Liver (tissue), 9 donors: ENCODE data around the gene NDOR1. TPM values are rescaled to one million over a fixed set of nuclear protein-coding genes. Genes with fewer than 3 reads are reported as not detected.

Experiments used
- DNase-seq: peaks from one replicate; pipeline ENCODE4 v3.0.0-alpha.2; 2017; ENCODE audit warnings: low spot score
- H3K27ac ChIP-seq, 2 donors: one replicate each; pipeline ENCODE4 v1.7.0; 2013; ENCODE audit warnings: inconsistent platforms in 2 of 2, low read length in 2 of 2, control low read depth in 1 of 2, low read depth in 1 of 2, mild to moderate bottlenecking in 1 of 2
- H3K27me3 ChIP-seq, 4 donors: one replicate each; pipeline versions ENCODE4 v1.6.1 to v1.7.0; 2013; ENCODE audit warnings: low read length in 3 of 4, inconsistent platforms in 1 of 4, mild to moderate bottlenecking in 1 of 4, moderate library complexity in 1 of 4; ENCODE audit not compliant: control insufficient read depth in 4 of 4, insufficient read depth in 4 of 4
- H3K36me3 ChIP-seq, 4 donors: one replicate each; pipeline versions ENCODE4 v1.6.1 to v1.7.0; 2013; ENCODE audit warnings: low read length in 3 of 4, mild to moderate bottlenecking in 3 of 4, low read depth in 1 of 4, moderate library complexity in 1 of 4; ENCODE audit not compliant: control insufficient read depth in 4 of 4, insufficient read depth in 3 of 4
- H3K4me1 ChIP-seq, 4 donors: one replicate each; pipeline versions ENCODE4 v1.6.1 to v1.7.0; 2013; ENCODE audit warnings: low read length in 3 of 4, mild to moderate bottlenecking in 3 of 4, moderate library complexity in 1 of 4; ENCODE audit not compliant: control insufficient read depth in 4 of 4, insufficient read depth in 4 of 4
- H3K4me3 ChIP-seq, 3 donors: one replicate each; pipeline versions ENCODE4 v1.6.1 to v1.7.0; 2013; ENCODE audit warnings: low read length in 3 of 3, control low read depth in 1 of 3, low read depth in 1 of 3, mild to moderate bottlenecking in 1 of 3
- H3K9ac ChIP-seq, 2 donors: one replicate each; pipeline ENCODE4 v1.7.0; 2013; ENCODE audit warnings: low read length in 2 of 2, mild to moderate bottlenecking in 2 of 2, moderate library complexity in 2 of 2, control low read depth in 1 of 2, low read depth in 1 of 2
- H3K9me3 ChIP-seq, 4 donors: one replicate each; pipeline versions ENCODE4 v1.6.1 to v1.7.0; 2013; ENCODE audit warnings: low read length in 3 of 4; ENCODE audit not compliant: control insufficient read depth in 4 of 4
- ATF3 ChIP-seq: IDR thresholded peaks from 2 replicates; pipeline ENCODE4 v1.6.1; 2016; ENCODE audit warnings: antibody characterized with exemption
- EGR1 ChIP-seq, 2 donors: IDR thresholded peaks; 2 replicates each; pipeline ENCODE4 v1.6.1; 2016 to 2018; ENCODE audit warnings: antibody characterized with exemption in 2 of 2, low read depth in 2 of 2
- FOXA1 ChIP-seq: IDR thresholded peaks from 2 replicates; pipeline ENCODE4 v1.6.1; 2016; ENCODE audit warnings: antibody characterized with exemption
- FOXA2 ChIP-seq: IDR thresholded peaks from 2 replicates; pipeline ENCODE4 v1.6.1; 2016; ENCODE audit warnings: antibody characterized with exemption
- GABPA ChIP-seq, 2 donors: IDR thresholded peaks in 1 of 2; conservative IDR thresholded peaks in 1 of 2; 2 replicates each; pipeline ENCODE4 v1.6.1; 2016; ENCODE audit warnings: antibody characterized with exemption in 2 of 2, mild to moderate bottlenecking in 1 of 2, moderate library complexity in 1 of 2
- HNF4G ChIP-seq: IDR thresholded peaks from 2 replicates; pipeline ENCODE4 v1.6.1; 2016; ENCODE audit warnings: antibody characterized with exemption
- JUND ChIP-seq, 2 donors: IDR thresholded peaks; 2 replicates each; pipeline ENCODE4 v1.6.1; 2016; ENCODE audit warnings: antibody characterized with exemption in 2 of 2
- NR2F2 ChIP-seq: IDR thresholded peaks from 2 replicates; pipeline ENCODE4 v1.6.1; 2016; ENCODE audit warnings: antibody characterized with exemption
- RAD21 ChIP-seq, 2 donors: IDR thresholded peaks; 2 replicates each; pipeline ENCODE4 v1.6.1; 2016; ENCODE audit warnings: antibody characterized with exemption in 2 of 2, mild to moderate bottlenecking in 2 of 2
- RXRA ChIP-seq, 2 donors: IDR thresholded peaks; 2 replicates each; pipeline ENCODE4 v1.6.1; 2017 to 2018; ENCODE audit warnings: antibody characterized with exemption in 2 of 2, mild to moderate bottlenecking in 1 of 2
- TAF1 ChIP-seq: conservative IDR thresholded peaks from 2 replicates; pipeline ENCODE4 v1.6.1; 2016; ENCODE audit warnings: antibody characterized with exemption, mild to moderate bottlenecking
- YY1 ChIP-seq: IDR thresholded peaks from 2 replicates; pipeline ENCODE4 v1.6.1; 2016; ENCODE audit warnings: antibody characterized with exemption, mild to moderate bottlenecking
- ZBTB33 ChIP-seq: IDR thresholded peaks from 2 replicates; pipeline ENCODE4 v1.6.1; 2016; ENCODE audit warnings: antibody characterized with exemption
- WGBS: extraction: QIAGEN DNeasy Blood & Tissue Kit; methylation state at CpG from one replicate; pipeline ENCODE4 v1.1.7; 2013; 5-methylcytosine and 5-hydroxymethylcytosine counted together
- polyA plus RNA-seq, 2 donors: library from polyadenylated mRNA; stranded (reverse) in 1 of 2; unstranded in 1 of 2; fragments of 200-250 nt in 1 of 2; fragments of >200 nt in 1 of 2; fragmentation: Nextera tagmentation in 1 of 2; extraction: Ambion mirVana in 1 of 2; gene quantifications; one replicate each; pipeline versions ENCODE4 v1.2.1 to v1.2.3, GENCODE V29; 2013 to 2015
- total RNA-seq, 2 donors: library from RNA; depleted of rRNA; stranded (reverse); fragments of >200 nt; gene quantifications; one replicate each; pipeline ENCODE4 v1.2.3, GENCODE V29; 2014
- TF ChIP-seq, protein P1 (sequence below): IDR thresholded peaks from 2 replicates; pipeline ENCODE4 v1.6.1; 2016; ENCODE audit warnings: antibody characterized with exemption, mild to moderate bottlenecking
- TF ChIP-seq, protein P2 (sequence below): IDR thresholded peaks from 2 replicates; pipeline ENCODE4 v1.6.1; 2016; ENCODE audit warnings: antibody characterized with exemption
- TF ChIP-seq, protein P3 (sequence below): fragments of 150-350 bp; IDR thresholded peaks from 2 replicates; pipeline ENCODE4 v1.5.1; 2017; ENCODE audit warnings: improper control_type of control experiment, low read depth, low read length; ENCODE audit not compliant: missing input control
- donor health status: healthy.
- donor health status: healthy.
- donor health status: healthy.
- donor health status: healthy.
- donor health status: healthy.

Gene NDOR1
- total and polyA plus RNA-seq, 4 donors: 2.5 to 4.7 (median 3.2) TPM

DNA sequence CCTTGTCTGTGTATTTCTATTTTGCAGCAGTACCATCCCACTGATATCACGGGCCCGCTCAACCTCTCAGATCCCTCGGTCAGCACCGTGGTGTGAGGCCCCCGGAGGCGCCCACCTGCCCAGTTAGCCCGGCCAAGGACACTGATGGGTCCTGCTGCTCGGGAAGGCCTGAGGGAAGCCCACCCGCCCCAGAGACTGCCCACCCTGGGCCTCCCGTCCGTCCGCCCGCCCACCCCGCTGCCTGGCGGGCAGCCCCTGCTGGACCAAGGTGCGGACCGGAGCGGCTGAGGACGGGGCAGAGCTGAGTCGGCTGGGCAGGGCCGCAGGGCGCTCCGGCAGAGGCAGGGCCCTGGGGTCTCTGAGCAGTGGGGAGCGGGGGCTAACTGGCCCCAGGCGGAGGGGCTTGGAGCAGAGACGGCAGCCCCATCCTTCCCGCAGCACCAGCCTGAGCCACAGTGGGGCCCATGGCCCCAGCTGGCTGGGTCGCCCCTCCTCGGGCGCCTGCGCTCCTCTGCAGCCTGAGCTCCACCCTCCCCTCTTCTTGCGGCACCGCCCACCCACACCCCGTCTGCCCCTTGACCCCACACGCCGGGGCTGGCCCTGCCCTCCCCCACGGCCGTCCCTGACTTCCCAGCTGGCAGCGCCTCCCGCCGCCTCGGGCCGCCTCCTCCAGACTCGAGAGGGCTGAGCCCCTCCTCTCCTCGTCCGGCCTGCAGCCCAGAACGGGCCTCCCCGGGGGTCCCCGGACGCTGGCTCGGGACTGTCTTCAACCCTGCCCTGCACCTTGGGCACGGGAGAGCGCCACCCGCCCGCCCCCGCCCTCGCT is 37.5 kb upstream of the NDOR1 start:
- H3K27me3 ChIP-seq: peaks cover 7 to 36% (median 15%) of the 10 kb centered on the region in 4 donors
- H3K9me3 ChIP-seq: no peaks in the 10 kb centered on the region
- no peak overlapping the region for H3K27ac ChIP-seq
- WGBS: 7% methylated on average over 57 of the region's 57 CpGs
- TF ChIP-seq, protein P1, sequence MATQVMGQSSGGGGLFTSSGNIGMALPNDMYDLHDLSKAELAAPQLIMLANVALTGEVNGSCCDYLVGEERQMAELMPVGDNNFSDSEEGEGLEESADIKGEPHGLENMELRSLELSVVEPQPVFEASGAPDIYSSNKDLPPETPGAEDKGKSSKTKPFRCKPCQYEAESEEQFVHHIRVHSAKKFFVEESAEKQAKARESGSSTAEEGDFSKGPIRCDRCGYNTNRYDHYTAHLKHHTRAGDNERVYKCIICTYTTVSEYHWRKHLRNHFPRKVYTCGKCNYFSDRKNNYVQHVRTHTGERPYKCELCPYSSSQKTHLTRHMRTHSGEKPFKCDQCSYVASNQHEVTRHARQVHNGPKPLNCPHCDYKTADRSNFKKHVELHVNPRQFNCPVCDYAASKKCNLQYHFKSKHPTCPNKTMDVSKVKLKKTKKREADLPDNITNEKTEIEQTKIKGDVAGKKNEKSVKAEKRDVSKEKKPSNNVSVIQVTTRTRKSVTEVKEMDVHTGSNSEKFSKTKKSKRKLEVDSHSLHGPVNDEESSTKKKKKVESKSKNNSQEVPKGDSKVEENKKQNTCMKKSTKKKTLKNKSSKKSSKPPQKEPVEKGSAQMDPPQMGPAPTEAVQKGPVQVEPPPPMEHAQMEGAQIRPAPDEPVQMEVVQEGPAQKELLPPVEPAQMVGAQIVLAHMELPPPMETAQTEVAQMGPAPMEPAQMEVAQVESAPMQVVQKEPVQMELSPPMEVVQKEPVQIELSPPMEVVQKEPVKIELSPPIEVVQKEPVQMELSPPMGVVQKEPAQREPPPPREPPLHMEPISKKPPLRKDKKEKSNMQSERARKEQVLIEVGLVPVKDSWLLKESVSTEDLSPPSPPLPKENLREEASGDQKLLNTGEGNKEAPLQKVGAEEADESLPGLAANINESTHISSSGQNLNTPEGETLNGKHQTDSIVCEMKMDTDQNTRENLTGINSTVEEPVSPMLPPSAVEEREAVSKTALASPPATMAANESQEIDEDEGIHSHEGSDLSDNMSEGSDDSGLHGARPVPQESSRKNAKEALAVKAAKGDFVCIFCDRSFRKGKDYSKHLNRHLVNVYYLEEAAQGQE: no peak
- TF ChIP-seq HNF4G (no peak), FOXA2 (no peak), YY1 (no peak), RAD21 (IDR thresholded peaks at IDR 0.05) (no peak), NR2F2 (no peak), EGR1 (IDR thresholded peaks at IDR 0.05; ENCODE audit: low read depth in 2 of 2) (no peak), RXRA (IDR thresholded peaks at IDR 0.05) (no peak), FOXA1 (no peak), JUND (IDR thresholded peaks at IDR 0.05) (no peak), TAF1 (no peak), ATF3 (no peak), ZBTB33 (no peak), GABPA (IDR thresholded peaks at IDR 0.05 in 1 of 2, conservative IDR thresholded peaks at IDR 0.05 in 1 of 2) (no peak)
- TF ChIP-seq, protein P2, sequence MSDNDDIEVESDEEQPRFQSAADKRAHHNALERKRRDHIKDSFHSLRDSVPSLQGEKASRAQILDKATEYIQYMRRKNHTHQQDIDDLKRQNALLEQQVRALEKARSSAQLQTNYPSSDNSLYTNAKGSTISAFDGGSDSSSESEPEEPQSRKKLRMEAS: no peak
- TF ChIP-seq, protein P3, sequence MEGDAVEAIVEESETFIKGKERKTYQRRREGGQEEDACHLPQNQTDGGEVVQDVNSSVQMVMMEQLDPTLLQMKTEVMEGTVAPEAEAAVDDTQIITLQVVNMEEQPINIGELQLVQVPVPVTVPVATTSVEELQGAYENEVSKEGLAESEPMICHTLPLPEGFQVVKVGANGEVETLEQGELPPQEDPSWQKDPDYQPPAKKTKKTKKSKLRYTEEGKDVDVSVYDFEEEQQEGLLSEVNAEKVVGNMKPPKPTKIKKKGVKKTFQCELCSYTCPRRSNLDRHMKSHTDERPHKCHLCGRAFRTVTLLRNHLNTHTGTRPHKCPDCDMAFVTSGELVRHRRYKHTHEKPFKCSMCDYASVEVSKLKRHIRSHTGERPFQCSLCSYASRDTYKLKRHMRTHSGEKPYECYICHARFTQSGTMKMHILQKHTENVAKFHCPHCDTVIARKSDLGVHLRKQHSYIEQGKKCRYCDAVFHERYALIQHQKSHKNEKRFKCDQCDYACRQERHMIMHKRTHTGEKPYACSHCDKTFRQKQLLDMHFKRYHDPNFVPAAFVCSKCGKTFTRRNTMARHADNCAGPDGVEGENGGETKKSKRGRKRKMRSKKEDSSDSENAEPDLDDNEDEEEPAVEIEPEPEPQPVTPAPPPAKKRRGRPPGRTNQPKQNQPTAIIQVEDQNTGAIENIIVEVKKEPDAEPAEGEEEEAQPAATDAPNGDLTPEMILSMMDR: no peak
- DNase-seq: no peak
- H3K4me1 ChIP-seq: peaks cover 18 to 26% (median 21%) of the 10 kb centered on the region in 4 donors
- H3K36me3 ChIP-seq: no peaks in the 10 kb centered on the region
- H3K9ac ChIP-seq: no peak overlapping the region
- peak overlapping the region in 1 of 3 donors; percentile 42 for H3K4me3 ChIP-seq
